Motor neuron (in vitro differentiated cells): ENCODE measurements around the gene C10orf53. TPM values are rescaled to one million over a fixed set of nuclear protein-coding genes. Genes with fewer than 3 reads are reported as not detected.
A peak's percentile ranks its signal among the peaks of the same experiment; 100 is the strongest.
"Not testable (repeated sequence)": the region's sequence is repeated elsewhere in the genome, so short reads cannot be mapped to it uniquely, and the experiment has no call there.

ENCODE experiments used
- ATAC-seq, 8 experiments: fragments of 200-7000 bp; cut with Tn5 transposase; replicated peaks in 6 of 8; 2 replicates each; pipeline ENCODE4 v1.8.0; 2021; ENCODE audit warnings: mild to moderate bottlenecking in 8 of 8, moderate library complexity in 8 of 8
- H3K27ac ChIP-seq, 2 donors: fragments of 250-450 bp; sonication (Bioruptor Pico); 2 replicates each; pipeline ENCODE4 v1.9.0; 2021; ENCODE audit warnings: antibody characterized with exemption in 2 of 2, mild to moderate bottlenecking in 2 of 2, moderate library complexity in 1 of 2
- H3K4me1 ChIP-seq, 2 donors: fragments of 250-450 bp; sonication (Bioruptor Pico); replicated peaks in 1 of 2; 2 replicates each; pipeline ENCODE4 v1.6.1; 2021; ENCODE audit warnings: antibody characterized with exemption in 2 of 2, mild to moderate bottlenecking in 2 of 2, moderate library complexity in 1 of 2
- H3K4me3 ChIP-seq, 5 donors: fragments of 250-450 bp; sonication (Bioruptor Pico); 2 replicates each; pipeline ENCODE4 v1.9.0; 2021; ENCODE audit warnings: antibody characterized with exemption in 5 of 5, mild to moderate bottlenecking in 5 of 5, moderate library complexity in 4 of 5
- WGBS, 10 experiments: fragments of 450-650 bp; shearing (Covaris generic); methylation state at CpG; one replicate each; pipeline ENCODE4 v1.0.0; 2022; 5-methylcytosine and 5-hydroxymethylcytosine counted together
- in situ Hi-C, 9 experiments: fragments of 400-800 bp; cut with MboI; loops; one replicate each; pipeline ENCODE4 v1.15.0; 2021; ENCODE audit warnings: low sequenced_read_pairs in 9 of 9, low pct_unique_long_range_greater_than_20kb in 2 of 9; ENCODE audit not compliant: unreplicated experiment in 9 of 9
- total RNA-seq, 8 experiments: library from RNA; unstranded; fragments of 300-600 nt; gene quantifications; 2 replicates each; pipeline versions ENCODE4 v1.2.3 to v1.2.4, GENCODE V29; 2022

The C10orf53 gene
- total RNA-seq, 8 experiments from 2014 or later = 0.21 to 0.76 (median 0.49) TPM; not detected in 3

DNA sequence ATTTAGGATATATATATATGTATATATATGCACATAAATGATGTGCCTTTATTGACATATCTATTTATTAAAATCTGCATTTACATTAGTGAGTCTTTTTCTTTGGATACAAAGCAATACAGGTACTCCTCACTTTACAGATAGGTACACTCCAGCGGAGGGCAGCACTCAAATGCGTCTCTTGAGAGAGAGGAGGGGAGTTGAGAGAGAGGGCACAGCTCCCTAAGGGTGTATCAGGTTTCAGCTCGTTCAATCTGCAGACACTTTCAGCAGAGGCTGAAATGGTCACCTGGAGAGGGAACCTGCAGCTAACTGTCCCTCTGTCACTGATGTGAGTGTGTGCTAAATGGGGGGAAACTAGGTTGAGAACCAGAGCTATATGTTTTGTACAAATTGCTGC, 21.5 kb downstream of the C10orf53 start:
- Histone ChIP-seq H3K4me1 (no peaks in the 10 kb centered on the region), H3K4me3 (no peak overlapping the region), H3K27ac (no peak overlapping the region)
- ATAC-seq = no peak
- 0 to 60% (median 17%) methylated on average over 1 to 2 of the region's 3 CpGs; no CpG with 5 or more reads in 5 of the 10 experiments for WGBS, 10 experiments
- in situ Hi-C loops = no loop called here

DNA sequence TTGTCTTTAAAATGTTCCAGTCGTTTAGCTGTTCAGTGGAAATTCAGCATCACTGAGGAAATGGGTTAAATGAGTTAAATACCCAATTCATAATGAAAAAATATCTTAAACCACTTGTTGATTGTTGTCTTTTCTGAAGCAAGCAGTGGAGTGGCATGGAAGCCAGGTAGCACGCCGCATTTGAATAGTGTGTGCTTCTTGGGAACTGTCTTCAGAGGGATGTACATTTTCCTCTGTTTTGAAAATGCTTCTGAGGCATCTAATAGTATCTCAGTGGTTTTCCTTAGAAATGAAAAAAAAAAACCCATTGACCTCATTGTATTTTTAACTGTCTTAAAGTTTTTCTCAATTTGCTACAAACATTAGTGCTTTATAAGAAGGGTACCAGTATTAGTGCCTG, 28.1 kb downstream of the C10orf53 start:
- no peak overlapping the region for H3K27ac ChIP-seq
- in situ Hi-C loops = no loop called here
- 0 to 76% (median 67%) methylated on average over 1 to 3 of the region's 3 CpGs; no CpG with 5 or more reads in 2 of the 10 experiments for WGBS, 10 experiments
- no peak overlapping the region for H3K4me3 ChIP-seq
- no peak for ATAC-seq
- H3K4me1 ChIP-seq = no peaks in the 10 kb centered on the region

DNA sequence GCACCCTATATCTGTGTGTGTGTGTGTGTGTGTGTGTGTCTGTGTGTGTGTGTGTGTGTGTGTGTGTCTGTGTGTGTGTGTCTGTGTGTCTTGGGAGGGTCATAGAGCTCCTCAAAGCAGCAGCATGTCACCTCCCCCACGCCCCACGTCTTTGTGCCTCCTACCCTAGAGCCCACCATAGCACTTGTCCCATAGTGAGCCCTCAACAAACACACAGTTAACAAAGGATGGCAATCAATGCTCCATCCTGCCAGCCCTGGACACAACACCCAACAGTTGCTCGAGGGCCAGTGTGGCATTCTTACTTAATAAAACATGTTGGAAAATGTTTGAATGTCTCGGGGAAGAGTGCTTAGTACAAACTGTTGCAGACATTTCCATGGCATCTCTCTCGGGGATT, 30.5 kb downstream of the C10orf53 start:
- no peaks in the 10 kb centered on the region for H3K4me1 ChIP-seq
- ATAC-seq = no peak
- H3K4me3 ChIP-seq = no peak overlapping the region
- H3K27ac ChIP-seq = no peak overlapping the region
- 0 to 67% (median 56%) methylated on average over 1 to 2 of the region's 5 CpGs; no CpG with 5 or more reads in 4 of the 10 experiments for WGBS, 10 experiments
- in situ Hi-C loops = no loop called here

DNA sequence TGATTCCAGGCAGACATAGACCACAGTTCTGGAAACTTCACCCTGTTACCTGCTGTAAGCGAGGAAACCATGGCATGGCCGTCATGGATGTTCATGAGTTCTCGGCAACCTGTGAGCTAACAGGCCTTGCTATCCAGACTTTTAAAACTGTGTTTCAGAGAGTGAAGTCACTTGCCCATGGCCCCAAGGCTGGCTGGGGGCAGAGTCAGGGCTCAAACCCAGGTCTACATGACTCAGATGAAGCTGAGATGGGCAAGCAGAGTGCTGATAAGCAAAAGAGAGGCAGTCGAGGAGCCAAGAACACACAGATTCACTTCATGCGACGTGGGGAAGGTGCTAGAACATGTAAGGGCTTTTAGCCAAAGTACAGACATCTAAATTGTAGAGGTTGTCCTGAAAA, 31.5 kb downstream of the C10orf53 start:
- in situ Hi-C loops = no loop called here
- 32 to 100% (median 80%) methylated on average over 2 to 6 of the region's 6 CpGs; no CpG with 5 or more reads in 7 of the 10 experiments for WGBS, 10 experiments
- H3K4me3 ChIP-seq = no peak overlapping the region
- no peak overlapping the region for H3K27ac ChIP-seq
- no peak for ATAC-seq
- H3K4me1 ChIP-seq = no peaks in the 10 kb centered on the region

DNA sequence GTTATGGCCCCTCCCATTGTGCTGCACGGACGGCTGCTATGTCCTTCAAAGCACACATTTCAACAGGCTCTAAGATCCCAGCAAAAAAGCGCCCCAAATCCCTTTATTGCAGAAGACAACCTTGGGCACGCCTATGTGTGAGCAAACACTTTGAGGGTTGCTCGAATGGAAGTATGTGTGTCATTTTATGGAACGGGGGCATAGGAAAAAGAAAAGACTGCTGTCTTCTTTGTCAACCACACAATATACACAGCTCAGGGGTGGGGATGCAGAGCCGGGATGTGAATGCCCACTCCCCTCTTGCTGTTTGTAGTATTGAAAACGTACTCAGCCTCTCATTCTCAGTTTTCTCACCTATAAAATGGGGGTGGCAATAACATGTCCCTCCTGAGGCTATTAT, 32.0 kb downstream of the C10orf53 start:
- in situ Hi-C loops = no loop called here
- peak in 1 of 8 experiments; percentile 42 for ATAC-seq
- no peak overlapping the region for H3K27ac ChIP-seq
- no peaks in the 10 kb centered on the region for H3K4me1 ChIP-seq
- 0 to 83% (median 51%) methylated on average over 1 to 8 of the region's 8 CpGs for WGBS, 10 experiments
- H3K4me3 ChIP-seq = no peak overlapping the region

DNA sequence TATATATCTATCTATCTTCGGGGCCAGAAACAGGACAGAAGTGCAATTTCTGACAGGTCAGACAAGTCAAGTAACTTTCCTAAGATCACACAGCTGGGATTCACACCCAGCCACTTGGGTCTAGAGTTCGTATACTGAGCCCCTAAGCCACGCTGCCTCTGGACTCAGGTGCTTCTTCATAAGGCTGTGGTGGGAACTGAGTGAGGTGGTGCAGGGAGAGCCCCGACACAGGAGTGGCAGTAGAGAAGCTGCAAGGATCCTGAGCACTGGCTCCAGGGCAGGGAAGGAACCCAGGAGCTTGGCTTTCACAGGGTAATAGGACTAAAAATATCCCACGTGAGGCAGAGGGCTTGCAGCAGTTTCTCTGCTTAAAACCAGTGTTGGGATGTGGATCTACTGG, 33.8 kb downstream of the C10orf53 start:
- ATAC-seq = no peak
- in situ Hi-C loops = no loop called here
- 7 to 100% (median 84%) methylated on average over 1 to 3 of the region's 5 CpGs; no CpG with 5 or more reads in 6 of the 10 experiments for WGBS, 10 experiments

DNA sequence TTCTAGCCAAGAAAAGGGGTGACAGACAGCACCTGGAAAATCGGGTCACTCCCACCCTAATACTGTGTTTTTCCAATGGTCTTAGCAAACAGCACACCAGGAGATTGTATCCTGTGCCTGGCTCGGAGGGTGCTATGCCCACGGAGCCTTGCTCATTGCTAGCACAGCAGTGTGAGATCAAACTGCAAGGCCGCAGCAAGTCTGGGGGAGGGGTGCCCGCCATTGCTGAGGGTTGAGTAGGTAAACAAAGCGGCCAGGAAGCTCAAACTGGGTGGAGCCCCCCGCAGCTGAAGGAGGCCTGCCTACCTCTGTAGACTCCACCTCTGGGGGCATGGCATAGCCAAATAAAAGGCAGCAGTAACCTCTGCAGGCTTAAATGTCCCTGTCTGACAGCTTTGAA, 35.7 kb downstream of the C10orf53 start:
- H3K4me3 ChIP-seq, ATAC-seq, H3K27ac ChIP-seq, in situ Hi-C loops, H3K4me1 ChIP-seq: not testable (repeated sequence)
- WGBS, 10 experiments = 33 to 80% (median 59%) methylated on average over 1 to 3 of the region's 7 CpGs; no CpG with 5 or more reads in 6 of the 10 experiments

More for the DNA sequence above, 33.8 kb downstream of the C10orf53 start:
- no peak overlapping the region for H3K4me3 ChIP-seq
- no peaks in the 10 kb centered on the region for H3K4me1 ChIP-seq
- H3K27ac ChIP-seq = no peak overlapping the region

DNA sequence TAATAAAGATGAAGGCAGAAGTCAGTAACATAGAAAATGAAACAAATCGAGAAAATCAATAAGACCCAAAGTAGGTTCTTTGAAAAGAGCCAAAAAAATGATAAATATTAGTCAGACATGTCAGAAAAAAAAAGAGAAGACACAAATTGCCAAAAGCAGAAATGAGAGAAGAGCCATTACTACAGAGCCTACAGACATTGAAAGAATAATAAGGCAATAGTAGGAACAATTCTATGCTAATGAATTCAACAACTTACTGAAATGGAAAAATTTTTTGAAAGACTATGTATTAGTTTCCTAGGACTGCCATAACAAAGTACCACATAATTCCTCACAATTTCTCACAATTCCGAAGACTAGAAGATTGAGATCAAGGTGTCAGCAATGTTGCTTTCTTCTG, 47.1 kb downstream of the C10orf53 start:
- no peak overlapping the region for H3K4me3 ChIP-seq
- 0 to 78% (median 33%) methylated on average over 1 to 2 of the region's 2 CpGs; no CpG with 5 or more reads in 1 of the 10 experiments for WGBS, 10 experiments
- no peak overlapping the region for H3K27ac ChIP-seq
- no peaks in the 10 kb centered on the region for H3K4me1 ChIP-seq
- ATAC-seq = no peak
- in situ Hi-C loops = no loop called here

DNA sequence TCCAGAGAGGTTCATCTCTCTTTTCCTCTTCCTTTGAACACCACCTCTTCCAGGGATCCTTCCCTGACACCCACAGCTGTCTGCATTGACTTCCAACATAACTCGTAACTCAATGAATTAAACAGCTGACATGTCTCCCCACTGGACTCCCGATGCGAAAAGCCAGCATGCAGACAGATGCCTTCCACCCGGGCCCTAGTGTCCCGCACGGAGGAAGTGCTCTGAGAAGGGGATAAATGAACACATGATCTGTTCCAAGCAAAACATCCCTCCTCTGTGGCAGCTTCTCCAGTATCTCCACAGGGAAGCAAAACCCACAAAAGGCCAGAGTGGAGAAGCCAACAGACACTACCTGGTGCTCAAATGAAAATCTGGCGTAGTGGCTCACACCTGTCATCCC, 54.4 kb downstream of the C10orf53 start:
- H3K27ac ChIP-seq = no peak overlapping the region
- 16 to 96% (median 67%) methylated on average over 1 to 6 of the region's 7 CpGs; no CpG with 5 or more reads in 3 of the 10 experiments for WGBS, 10 experiments
- H3K4me1 ChIP-seq = no peaks in the 10 kb centered on the region
- ATAC-seq = no peak
- in situ Hi-C loops = no loop called here
- H3K4me3 ChIP-seq = no peak overlapping the region

DNA sequence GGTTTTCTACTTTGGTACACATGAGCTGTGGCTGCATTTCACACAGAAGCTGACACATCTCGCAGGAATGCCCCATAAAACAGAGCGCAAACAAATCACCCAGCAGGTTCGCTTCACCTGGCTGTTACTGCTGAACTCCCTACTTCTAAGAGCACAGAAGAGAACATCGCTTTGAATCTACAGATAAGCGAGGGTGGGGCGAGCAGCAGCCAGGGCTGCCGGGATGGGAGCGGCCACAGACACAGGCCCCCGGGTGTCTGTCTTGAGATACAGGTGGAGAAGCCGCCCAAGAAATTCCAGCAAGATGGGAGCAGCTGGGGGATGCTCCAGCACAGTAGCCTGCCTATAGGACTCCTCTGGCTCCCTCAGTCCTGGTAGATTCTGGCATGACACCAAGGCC, 55.2 kb downstream of the C10orf53 start:
- no peak for ATAC-seq
- WGBS, 10 experiments = 30 to 100% (median 88%) methylated on average over 1 to 4 of the region's 10 CpGs; no CpG with 5 or more reads in 3 of the 10 experiments
- H3K27ac ChIP-seq = no peak overlapping the region
- H3K4me3 ChIP-seq = no peak overlapping the region
- in situ Hi-C loops = no loop called here
- H3K4me1 ChIP-seq = no peaks in the 10 kb centered on the region

DNA sequence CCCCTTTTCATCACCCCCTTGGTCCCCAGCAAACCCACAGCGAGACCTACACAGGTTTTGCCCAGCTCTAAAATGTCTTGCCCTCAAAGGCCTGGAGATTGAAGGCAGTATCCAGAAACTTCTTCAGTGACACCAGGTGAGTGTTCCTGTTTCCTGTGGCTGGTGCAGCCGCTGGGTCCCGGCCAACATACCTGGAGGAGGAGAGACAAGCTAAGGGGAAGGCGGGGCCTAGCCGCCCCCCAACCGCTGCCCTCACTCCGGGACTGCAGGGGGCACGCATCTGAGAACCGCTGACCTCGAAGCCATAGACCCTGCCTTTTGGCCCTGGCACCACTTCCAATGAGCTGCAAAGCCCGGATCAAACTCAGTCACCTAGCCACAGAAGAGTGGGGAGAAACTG, 55.7 kb downstream of the C10orf53 start:
- H3K4me3 ChIP-seq = no peak overlapping the region
- 25 to 90% methylated on average over 2 of the region's 11 CpGs; no CpG with 5 or more reads in 8 of the 10 experiments for WGBS, 10 experiments
- in situ Hi-C loops = no loop called here
- H3K4me1 ChIP-seq = no peaks in the 10 kb centered on the region
- H3K27ac ChIP-seq = no peak overlapping the region
- ATAC-seq = no peak

DNA sequence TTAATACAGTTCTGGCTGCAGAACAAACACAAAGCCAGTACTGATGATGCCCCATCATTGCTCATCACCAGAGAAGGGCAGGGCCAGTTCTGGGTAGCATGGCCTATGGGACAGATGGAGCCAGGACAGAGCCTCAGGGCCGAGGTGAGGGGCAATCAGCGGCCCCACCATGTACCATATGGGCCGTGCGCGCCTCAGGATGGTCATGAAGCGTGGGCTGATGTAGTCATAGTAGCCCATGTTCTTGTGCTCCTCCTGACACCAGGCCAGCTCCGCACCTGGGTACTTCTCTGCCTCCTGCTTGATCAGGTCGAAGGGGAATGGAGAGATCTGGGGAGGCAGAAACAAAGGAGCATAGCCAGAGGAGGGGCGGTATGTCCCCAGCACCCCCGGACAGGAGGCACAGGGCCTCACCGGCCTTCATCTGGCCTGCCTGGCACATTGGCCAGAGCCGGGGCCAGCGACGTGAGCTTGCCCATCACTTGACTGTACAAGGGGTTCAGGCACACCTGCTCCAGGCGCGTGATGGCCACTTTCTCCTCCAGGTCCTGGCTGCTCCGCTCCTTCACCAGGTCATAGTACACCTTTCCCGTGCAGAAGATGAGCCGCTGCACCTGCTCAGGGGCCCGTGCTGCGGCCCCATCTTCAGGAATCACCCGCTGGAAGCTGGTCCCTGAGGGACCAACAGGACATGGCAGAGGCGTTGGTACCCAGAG, 56.6 kb downstream of the C10orf53 start:
- 60 to 100% (median 89%) methylated on average over 1 to 7 of the region's 23 CpGs; no CpG with 5 or more reads in 6 of the 10 experiments for WGBS, 10 experiments
- no peak overlapping the region for H3K4me3 ChIP-seq
- H3K27ac ChIP-seq = no peak overlapping the region
- in situ Hi-C loops = no loop called here
- H3K4me1 ChIP-seq = no peaks in the 10 kb centered on the region
- no peak for ATAC-seq

DNA sequence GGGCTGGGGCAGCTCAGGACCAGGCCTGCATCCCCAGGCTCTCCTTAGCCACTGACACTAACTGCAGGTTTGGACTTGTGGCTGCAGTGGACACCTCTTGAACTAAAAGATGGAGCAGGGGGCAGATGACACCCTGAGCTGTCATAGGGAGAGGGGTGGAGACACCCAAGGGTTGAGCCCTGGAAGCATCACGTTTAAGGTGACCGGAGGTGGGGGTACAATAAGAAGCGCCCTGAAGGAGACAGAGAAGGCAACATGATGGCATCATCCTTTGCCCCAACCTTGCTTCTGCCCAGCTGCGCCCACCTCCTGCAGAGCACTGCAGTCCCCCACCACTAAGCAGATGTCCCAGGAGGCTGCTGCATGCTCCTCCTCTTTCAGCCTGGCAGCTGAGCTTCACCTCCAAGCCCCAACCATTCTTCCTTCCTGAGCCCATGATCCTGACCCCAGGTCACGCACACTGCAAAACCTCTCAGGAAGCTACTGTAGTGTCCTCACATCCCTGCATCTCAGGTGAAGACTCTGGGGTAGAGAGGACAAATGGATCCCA, 57.2 kb downstream of the C10orf53 start:
- Histone ChIP-seq H3K4me1 (no peaks in the 10 kb centered on the region), H3K27ac (no peak overlapping the region), H3K4me3 (no peak overlapping the region)
- no peak for ATAC-seq
- in situ Hi-C loops = no loop called here
- 47 to 100% (median 96%) methylated on average over 1 to 5 of the region's 5 CpGs; no CpG with 5 or more reads in 5 of the 10 experiments for WGBS, 10 experiments
